Suppressor macrophage treated with lipopolysaccharide for 4 hours (primary cell): Measurements from ENCODE around the gene HSPA4.
"Not testable (repeated sequence)": the region's sequence is repeated elsewhere in the genome, so short reads cannot be mapped to it uniquely, and the experiment has no call there.

ENCODE experiments used
- DNase-seq: peaks from one replicate; pipeline ENCODE4 v3.0.0-alpha.2; 2020

Gene HSPA4

GRCh38 chr5:133051061-133051541, 712 bp upstream of the HSPA4 start:
- DNase-seq, result no peak

DNA sequence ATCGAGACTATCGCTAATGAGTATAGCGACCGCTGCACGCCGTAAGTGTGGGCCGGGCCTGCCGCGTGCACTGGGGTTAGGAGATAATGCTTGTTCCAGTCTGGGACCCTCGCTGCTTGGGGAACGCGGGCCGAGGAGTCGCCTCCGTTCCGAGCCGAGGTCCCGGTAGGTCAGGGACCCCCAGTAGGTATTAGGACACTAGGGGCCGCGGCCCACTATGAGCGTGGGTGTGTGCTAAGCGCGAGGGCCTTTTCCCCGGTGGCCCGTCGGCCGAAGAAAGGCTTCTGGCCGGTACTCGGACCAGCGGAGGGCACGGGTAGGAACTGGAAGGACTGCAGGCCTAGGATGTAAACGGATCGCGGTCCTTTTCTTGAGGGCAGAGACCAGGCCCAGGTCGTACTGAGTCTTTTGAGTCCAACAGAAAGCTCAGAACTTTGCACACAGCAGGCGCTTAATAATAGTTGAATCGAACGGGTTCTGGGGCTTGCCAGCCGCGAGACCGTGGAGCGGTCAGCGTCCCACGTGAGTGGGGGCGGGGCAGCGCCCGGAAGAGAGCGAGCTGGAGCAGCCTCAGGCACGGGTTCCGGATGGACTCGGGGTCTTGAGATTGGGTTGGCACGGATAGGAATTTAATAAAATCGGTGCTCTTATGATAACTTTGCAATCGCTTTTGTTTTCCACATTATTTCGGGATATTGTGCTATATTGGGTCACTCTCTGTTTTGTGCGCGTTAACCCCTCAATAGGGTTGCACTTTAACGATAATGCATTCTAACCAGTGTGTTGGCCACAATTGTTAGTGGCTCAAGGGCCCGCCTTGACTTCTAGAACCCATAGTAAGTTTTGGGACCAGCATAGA, 733 bp downstream of the HSPA4 start:
- DNase-seq, result peak; percentile 85

DNA sequence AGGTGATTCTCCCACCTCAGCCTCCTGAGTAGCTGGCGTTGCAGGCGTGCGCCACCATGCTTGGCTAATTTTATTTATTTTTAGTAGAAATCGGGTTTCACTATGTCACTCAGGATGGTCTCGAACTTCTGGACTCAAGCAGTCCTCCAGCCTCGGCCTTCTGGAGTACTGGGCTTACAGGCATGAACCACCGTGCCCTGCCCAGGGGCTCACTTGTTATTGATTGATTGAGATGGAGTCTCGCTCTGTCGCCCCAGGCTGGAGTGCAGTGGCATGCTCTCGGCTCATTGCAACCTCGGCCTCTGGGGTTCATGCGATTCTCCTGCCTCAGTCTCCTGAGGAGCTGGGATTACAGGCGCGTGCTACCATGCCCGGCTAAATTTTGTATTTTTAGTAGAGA, 1.6 kb downstream of the HSPA4 start:
- DNase-seq, result no peak

DNA sequence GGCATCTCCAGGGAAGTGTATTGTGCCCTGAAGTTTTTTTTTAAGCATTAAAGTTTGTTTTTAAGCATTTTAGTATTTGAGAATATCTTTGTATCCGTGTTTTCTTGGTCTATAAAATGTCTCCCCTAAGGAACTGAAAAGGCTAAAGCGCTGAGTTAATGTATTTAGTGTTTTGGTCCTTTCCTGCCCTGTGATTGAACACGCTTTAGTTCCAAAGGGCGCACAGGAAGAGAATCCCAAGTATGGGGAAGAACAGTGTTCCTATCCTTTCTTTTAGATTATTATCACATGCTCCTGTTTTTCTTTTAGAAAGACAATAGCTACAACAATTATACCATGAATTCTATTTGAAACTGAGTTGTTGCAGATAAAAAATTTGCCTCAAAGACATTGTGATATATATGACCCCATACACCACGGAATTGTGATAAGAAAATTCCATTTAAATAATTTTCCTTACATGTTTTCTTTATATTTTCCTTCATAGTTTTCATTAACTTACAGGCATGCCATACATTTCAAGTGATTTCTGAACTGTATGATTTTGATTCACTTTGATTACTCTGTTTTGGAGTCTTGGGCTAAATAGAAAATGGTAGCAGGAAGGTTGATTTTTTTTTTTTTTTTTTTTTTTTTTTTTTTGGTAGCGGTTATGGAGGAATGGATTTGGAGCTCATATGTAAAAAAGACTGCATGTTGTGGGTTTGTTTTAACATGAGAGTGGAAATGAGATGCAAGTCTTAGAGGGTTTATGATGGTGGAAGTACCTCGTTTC, 3.1 kb downstream of the HSPA4 start:
- DNase-seq, result no peak

DNA sequence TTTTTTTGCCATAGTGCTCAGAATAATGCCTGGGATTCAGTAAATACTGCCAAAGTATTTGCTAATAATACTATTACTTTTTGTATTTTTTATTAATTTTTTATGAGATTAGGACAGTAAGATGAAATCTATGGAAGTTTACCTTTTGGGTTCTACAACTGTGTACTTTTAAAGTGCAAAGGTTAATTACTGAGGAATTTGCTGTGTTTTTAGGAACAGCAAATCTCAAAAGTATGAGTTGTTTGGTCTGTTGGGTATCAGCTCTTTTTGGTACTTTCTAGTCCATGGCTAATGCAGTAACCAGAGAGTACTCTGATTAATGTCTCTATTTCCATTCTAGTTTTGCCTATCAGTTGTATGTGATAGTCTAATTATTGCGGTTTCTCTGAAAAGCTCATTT, 5.1 kb downstream of the HSPA4 start:
- no peak for DNase-seq

GRCh38 chr5:133059621-133060020, 7.8 kb downstream of the HSPA4 start:
- DNase-seq, result no peak

GRCh38 chr5:133062276-133062675, 10.5 kb downstream of the HSPA4 start:
- no peak for DNase-seq

GRCh38 chr5:133063965-133064364, 12.2 kb downstream of the HSPA4 start:
- no peak for DNase-seq

DNA sequence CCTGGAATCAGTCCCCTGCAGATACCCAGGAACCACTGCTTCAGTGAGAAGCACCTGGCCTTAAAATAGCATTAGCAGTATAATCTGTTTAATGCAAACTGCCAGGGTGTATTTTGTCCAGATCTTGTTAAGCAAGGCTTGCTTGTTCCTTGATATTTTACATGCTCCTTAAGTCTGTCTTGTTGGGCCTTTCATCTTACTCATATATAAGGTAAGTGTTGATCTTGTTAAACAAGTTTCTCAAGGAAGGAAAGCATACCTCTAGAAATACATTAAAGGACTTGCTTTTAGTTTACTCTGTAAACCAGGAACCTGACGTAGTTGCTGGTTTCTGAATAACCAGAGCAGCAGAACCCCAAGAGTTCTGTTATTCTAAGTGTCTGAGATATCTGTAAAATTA, 13.7 kb downstream of the HSPA4 start:
- no peak for DNase-seq

DNA sequence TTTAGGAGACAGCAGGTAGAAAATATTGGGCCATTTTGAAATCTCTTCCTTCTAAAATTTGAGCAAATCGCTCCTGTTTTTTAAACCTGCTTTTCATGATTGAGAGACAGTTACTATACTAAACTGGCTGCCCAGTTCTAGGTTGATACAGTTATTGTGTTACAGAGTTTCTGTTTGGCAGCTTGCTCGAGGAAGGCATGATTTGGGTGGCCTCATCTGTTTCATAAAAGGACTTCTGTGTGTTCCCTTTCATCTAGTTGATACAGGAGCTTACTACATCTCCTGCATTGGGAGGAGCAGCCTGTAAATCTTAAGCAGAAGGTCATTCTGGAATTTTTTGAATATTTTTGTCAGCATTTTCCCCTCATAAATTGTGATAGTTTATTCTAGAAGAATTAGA, 14.2 kb downstream of the HSPA4 start:
- DNase-seq, result no peak

DNA sequence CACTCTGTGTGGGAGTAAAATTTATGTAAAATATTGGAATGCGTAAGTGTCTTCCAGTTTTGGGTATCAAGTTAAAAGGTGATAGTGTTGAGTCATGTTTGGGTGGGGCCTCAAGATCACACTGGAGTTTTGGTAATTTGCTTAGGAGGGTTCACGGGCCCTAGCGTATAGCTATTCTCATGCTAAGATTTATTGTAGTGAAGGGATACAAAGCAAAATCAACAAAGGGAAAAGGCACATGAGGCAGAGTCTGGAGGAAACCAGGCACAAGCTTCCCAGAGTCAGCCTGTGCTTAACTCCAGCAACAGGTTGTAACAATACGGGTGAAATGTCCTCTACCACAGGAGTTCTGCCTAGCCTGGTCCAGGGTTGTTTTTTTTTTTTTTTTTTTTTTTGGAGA, 20.2 kb downstream of the HSPA4 start:
- DNase-seq, result no peak

- DNase-seq, result no peak
Observed at GRCh38 chr5:133075572-133076536, 24.0 kb downstream of the HSPA4 start.

GRCh38 chr5:133079048-133079447, 27.2 kb downstream of the HSPA4 start:
- no peak for DNase-seq

DNA sequence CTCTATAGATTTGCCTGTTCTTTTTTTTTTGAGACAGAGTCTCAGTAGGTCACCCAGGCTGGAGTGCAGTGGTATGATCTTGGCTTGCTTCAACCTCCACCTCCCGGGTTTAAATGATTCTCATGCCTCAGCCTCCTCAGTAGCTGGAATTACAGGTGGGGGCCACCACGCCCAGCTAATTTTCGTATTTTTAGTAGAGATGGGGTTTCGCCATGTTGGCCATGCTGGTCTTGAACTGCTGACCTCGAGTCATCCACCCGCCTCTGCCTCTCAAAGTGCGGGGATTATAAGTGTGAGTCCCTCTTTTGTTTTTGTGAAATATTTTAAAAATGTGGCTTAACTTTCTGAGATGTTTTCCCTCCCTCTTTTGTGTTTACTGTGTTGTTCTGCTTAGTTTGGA, 29.2 kb downstream of the HSPA4 start:
- DNase-seq, result peak; percentile 2

DNA sequence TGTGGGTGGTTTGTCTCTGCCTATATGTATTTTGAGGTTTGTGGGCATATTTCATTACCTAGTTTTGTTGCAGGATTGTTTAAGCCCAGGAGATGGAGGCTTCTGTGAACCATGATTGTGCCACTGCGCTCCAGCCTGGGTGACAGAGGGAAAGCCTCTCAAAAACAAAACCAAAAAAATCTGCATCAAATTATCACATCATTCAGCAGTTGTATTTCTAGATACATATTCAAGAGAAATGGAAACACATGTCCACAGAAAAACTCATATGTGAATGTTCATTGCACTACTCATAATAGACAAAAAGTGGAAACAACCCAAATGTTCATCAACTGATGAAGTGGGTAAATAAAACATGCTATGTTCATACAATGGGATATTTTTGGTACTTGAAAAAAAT, 29.9 kb downstream of the HSPA4 start:
- no peak for DNase-seq

- no peak for DNase-seq
Observed at GRCh38 chr5:133082128-133082527, 30.3 kb downstream of the HSPA4 start.

DNA sequence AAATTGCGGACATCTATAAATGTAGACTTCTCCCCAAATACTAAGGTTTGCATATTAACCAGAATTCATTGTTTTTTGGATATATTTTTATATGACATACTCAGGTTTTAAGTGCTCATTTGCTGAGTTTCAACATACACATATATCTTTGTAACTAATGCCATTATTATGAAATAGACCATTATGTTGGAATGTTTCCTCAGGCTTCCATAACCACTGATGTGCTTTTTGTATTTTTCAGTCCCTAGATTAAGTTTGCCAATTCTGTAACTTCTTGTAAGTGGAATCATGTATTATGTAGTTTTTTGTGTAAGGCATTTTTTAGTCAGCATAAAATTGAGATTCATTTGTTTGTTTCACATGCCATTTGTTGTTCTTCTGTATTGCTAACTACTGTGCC, 32.1 kb downstream of the HSPA4 start:
- no peak for DNase-seq

DNA sequence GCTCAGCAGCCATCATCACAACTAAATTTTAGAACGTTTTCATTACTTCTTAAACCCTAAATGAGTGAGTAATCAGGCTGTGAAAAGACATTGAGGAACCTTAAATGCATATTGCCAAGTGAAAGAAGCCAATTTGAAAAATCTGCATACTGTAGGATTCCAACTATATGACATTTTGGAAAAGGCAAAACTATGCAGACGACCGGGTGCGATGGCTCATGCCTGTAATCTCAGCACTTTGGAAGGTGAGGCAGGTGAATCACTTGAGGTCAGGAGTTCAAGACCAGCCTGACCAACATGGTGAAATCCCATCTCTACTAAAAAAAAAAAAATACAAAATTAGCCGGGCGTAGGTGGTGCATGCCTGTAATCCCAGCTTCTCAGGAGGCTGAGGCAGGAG, 33.4 kb downstream of the HSPA4 start:
- not testable (repeated sequence) for DNase-seq

- no peak for DNase-seq
Observed at GRCh38 chr5:133086366-133086875, 34.6 kb downstream of the HSPA4 start.

GRCh38 chr5:133088064-133088463, 36.3 kb downstream of the HSPA4 start:
- no peak for DNase-seq

GRCh38 chr5:133091034-133091433, 39.2 kb downstream of the HSPA4 start:
- DNase-seq, result no peak

DNA sequence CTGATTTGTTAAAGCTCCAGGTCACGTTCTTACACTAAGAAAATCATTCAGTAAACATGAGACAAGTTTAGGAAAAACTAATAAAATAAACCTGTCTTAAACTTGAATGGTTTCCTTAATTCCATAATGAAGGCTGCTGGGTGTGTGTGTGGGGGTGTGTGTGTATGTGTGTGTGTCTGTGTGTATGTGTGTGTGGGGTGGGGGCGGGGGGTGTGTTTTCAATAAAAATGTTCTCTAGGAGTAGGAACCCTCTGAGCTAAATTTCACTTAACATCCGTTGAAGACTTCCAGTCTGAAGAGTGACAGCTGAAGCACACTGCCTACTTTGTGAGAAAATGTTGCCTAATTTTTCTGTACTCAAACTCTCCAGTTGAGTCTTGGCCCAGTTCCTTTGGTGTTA, 54.5 kb downstream of the HSPA4 start:
- no peak for DNase-seq
